GM21723 (cell line): ENCODE measurements around the gene NKIRAS1.
"Not testable (repeated sequence)": the region's sequence is repeated elsewhere in the genome, so short reads cannot be mapped to it uniquely, and the experiment has no call there.

Experiments used
- ATAC-seq: cut with Tn5 transposase; IDR thresholded peaks from one replicate; pipeline ENCODE4 v1.9.1; 2021; ENCODE audit warnings: mild to moderate bottlenecking, moderate library complexity; ENCODE audit not compliant: unreplicated experiment

The NKIRAS1 gene

GRCh38 chr3:23873941-23874340, 42.8 kb downstream of the NKIRAS1 start:
- ATAC-seq: no peak

GRCh38 chr3:23872330-23872729, 44.5 kb downstream of the NKIRAS1 start:
- ATAC-seq: no peak

DNA sequence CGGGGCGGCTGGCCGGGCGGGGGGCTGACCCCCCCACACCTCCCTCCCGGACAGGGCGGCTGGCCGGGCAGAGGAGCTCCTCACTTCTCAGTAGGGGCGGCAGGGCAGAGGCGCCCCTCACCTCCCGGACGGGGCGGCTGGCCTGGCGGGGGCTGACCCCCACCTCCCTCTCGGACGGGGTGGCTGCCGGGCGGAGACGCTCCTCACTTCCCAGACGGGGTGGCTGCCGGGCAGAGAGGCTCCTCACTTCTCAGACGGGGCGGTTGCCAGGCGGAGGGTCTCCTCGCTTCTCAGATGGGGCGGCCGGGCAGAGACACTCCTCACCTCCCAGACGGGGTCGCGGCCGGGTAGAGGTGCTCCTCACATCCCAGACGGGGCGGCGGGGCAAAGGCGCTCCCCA, 45.4 kb downstream of the NKIRAS1 start:
- ATAC-seq: not testable (repeated sequence)

DNA sequence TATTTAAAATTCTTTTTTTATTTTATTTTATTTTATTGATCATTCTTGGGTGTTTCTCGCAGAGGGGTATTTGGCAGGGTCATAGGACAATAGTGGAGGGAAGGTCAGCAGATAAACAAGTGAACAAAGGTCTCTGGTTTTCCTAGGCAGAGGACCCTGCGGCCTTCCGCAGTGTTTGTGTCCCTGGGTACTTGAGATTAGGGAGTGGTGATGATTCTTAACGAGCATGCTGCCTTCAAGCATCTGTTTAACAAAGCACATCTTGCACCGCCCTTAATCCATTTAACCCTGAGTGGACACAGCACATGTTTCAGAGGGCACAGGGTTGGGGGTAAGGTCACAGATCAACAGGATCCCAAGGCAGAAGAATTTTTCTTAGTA, 46.1 kb downstream of the NKIRAS1 start:
- ATAC-seq: not testable (repeated sequence)

- ATAC-seq: no peak
Measured at GRCh38 chr3:23869977-23870662, 46.7 kb downstream of the NKIRAS1 start.

DNA sequence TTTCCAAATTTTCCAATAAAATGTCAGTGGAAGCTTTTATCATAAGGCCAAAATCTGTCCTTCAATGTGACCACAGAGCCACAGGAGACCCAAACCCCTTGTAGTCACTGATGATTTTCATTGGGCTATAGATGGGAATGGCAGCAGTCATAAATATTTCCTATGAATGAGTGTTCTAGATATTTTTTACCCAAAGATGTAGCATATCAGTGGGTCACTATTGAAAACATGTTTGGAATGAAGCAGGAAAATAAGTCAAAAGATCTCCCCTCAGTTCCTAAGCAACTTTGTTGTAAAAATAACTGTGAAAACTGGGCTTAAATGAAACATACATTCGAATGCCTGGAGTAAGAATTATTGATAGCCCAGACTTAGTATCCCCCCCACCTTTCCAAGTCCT, 49.0 kb downstream of the NKIRAS1 start:
- no peak for ATAC-seq

GRCh38 chr3:23867400-23867799, 49.4 kb downstream of the NKIRAS1 start:
- no peak for ATAC-seq

- peak; percentile 84 for ATAC-seq
Measured at GRCh38 chr3:23865595-23866396, 51.0 kb downstream of the NKIRAS1 start.

DNA sequence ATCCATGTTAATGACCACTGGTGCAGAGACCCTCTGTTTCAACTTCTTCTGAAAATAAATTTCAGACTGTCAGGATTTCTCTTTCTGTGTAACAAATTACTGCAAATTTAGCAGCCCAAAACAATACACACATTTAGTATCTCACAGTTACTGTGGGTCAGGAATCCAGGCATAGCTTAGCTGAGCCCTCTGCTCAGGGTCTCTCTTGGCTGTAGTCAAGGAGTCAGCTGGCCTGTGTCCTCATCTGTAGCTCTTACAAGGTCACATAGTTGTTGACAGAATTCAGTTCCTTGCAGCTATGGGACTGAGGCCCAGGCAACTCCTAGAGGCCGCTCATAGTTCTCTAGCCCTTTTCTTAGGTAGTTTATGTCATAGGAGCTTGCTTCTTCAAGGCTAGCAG, 51.9 kb downstream of the NKIRAS1 start:
- no peak for ATAC-seq

- no peak for ATAC-seq
Measured at GRCh38 chr3:23863060-23863459, 53.7 kb downstream of the NKIRAS1 start.

DNA sequence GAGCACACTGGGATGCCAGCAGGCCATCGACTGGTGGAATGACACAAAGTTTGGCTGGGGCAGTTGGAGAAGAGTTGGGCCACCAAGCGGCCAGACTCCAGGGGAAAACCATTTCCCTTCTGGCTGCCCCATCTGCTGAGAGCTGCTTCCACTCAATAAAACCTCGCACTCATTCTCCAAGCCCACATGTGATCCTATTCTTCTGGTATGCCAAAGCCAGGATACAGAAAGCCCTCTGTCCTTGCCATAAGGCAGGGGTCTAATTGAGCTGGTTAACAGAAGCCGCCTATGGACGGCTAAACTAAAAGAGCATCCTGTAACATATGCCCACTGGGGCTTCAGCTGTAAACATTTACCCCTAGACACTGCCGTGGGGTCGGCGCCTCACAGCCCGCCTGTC, 55.1 kb downstream of the NKIRAS1 start:
- ATAC-seq: no peak

DNA sequence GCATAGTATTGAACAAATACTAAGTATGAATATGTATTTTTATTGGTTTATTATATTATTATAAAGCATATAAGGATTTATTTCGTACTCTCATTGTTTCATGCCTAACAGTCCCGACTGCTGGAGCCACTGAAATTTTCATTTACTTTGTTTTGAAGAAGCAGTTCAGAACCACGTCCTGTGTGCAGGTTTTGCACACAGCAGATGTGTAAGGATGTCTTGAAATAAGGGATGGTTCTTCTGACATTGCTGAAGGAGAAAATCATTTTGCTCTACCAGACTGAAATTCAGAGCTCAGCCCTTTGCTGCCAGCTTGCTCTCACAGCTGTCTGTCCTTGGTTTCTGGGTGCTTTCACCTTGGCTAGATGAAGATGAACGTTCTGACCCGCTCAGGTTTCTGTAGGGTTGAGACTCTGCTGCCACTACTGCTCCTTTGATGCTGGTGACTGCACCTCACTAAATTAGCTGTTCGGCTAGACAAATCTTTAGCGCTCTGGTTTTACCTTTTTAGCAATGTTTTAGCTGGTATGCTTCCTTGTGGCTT, 56.9 kb downstream of the NKIRAS1 start:
- ATAC-seq: no peak

DNA sequence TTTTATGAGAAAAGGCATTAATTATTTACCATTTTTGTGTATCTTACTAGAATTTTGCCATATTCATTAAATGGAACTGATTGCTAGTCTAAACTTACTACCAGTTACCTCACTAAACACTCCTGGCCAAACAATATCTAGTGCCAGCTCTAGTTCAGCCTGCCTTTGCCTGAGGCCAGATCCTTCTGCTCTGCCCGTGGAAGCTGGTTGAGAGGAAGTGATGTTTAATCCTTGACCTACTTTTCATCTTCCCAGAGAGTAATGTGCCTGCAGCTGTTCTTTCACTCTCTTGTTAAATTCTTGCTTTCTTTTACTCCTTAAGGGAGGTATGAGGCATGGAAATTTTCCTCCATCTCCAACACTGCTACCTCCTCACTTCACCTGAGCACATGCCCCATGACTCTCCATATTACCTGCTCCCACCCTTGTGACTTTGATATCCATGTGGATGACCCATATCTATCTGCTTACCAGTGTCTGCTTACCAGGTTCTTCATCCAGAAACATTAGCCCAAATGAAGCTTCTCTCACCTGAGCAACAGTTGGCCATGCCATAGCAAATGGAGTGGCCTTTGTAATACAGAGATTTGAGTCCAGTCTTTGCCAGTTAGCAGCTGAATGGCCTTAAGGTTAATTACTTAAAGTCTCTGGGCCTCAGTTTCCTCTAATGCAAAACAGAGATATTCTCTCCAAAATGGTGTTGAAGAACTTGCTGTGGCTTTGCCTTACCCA, 57.6 kb downstream of the NKIRAS1 start:
- no peak for ATAC-seq

DNA sequence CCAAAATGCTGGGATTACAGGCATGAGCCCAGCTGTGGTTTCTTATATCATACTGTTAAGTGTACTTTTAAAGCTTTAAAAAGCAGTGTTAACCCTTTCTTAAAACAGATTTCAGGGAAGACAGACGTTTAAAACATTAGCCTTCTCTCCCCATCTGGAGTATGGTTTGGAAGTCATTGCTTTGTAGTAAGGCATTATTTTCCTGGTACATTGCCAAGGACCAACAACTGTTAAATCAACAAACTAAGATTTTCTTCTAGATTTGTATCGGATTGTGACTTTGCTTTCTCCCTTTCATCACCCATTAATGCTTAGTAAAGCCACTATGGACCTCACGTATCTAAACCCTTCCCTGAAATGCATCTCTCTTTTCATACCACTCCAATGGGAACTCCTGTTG, 60.5 kb downstream of the NKIRAS1 start:
- ATAC-seq: no peak

GRCh38 chr3:23849462-23849861, 67.3 kb downstream of the NKIRAS1 start:
- ATAC-seq: not testable (repeated sequence)

- ATAC-seq: no peak
Measured at GRCh38 chr3:23845326-23846216, 71.2 kb downstream of the NKIRAS1 start.

GRCh38 chr3:23843869-23844268, 72.9 kb downstream of the NKIRAS1 start:
- no peak for ATAC-seq
